AG09309 (cell line): ENCODE measurements around the gene TCTN2.

Experiments
- DNase-seq: peaks from one replicate; pipeline ENCODE4 v3.0.0-alpha.2; 2010; ENCODE audit warnings: low read depth
- H3K4me3 ChIP-seq: 2 replicates; pipeline ENCODE4 v1.5.1; 2011; ENCODE audit warnings: mild to moderate bottlenecking, low read depth, low read length, moderate library complexity; ENCODE audit not compliant: control insufficient read depth
- TF ChIP-seq, protein P1 (sequence below): IDR thresholded peaks from 2 replicates; pipeline ENCODE4 v1.5.1; 2011; ENCODE audit warnings: mild to moderate bottlenecking, low read depth, low read length, inconsistent platforms; ENCODE audit not compliant: insufficient read depth, control insufficient read depth; ENCODE audit errors: missing control alignments

TCTN2 gene

DNA sequence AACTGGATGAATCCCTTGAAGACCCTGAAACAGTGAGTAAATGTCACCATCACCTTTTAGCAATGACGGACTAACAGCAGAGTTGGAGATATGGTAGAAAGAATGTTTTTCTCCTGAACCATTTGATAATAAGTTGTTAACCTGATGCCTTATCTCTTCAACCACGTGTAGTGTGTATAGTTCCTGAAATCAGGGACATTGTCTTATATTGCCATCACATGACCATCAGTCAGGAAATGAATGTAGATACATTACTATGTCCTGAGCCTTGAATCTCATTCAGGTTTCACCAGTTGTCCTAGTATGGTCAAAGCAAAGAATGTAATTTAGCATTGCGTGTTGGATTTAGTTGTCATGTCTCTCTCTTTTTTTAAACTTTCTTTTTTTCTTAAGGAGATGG lies 57.0 kb downstream of the TCTN2 start:
- TF ChIP-seq, protein P1, sequence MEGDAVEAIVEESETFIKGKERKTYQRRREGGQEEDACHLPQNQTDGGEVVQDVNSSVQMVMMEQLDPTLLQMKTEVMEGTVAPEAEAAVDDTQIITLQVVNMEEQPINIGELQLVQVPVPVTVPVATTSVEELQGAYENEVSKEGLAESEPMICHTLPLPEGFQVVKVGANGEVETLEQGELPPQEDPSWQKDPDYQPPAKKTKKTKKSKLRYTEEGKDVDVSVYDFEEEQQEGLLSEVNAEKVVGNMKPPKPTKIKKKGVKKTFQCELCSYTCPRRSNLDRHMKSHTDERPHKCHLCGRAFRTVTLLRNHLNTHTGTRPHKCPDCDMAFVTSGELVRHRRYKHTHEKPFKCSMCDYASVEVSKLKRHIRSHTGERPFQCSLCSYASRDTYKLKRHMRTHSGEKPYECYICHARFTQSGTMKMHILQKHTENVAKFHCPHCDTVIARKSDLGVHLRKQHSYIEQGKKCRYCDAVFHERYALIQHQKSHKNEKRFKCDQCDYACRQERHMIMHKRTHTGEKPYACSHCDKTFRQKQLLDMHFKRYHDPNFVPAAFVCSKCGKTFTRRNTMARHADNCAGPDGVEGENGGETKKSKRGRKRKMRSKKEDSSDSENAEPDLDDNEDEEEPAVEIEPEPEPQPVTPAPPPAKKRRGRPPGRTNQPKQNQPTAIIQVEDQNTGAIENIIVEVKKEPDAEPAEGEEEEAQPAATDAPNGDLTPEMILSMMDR, result no peak

DNA sequence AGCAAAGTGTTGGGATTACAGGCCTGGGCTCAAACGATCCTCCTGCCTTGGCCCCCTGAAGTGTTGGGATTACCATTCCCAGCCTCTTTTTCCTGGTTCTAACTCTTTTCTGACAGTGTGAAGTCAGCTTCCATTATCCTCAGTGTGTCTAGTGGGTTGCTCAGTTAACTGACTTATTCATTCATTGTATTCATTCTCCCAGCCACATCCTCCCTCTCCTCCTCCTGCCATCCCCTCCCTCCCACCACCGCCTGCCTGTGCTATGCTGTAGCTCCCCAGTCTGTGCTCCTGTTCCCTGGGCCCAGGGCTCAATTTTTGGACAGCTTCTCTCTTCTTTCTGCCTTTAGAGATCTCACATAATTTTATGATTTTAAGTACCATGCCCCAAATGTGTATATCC lies 60.7 kb downstream of the TCTN2 start:
- TF ChIP-seq, protein P1, result no peak
- H3K4me3 ChIP-seq, result no peak overlapping the region
- DNase-seq, result no peak

More for the DNA sequence above, 57.0 kb downstream of the TCTN2 start:
- DNase-seq, result no peak
- no peak overlapping the region for H3K4me3 ChIP-seq

DNA sequence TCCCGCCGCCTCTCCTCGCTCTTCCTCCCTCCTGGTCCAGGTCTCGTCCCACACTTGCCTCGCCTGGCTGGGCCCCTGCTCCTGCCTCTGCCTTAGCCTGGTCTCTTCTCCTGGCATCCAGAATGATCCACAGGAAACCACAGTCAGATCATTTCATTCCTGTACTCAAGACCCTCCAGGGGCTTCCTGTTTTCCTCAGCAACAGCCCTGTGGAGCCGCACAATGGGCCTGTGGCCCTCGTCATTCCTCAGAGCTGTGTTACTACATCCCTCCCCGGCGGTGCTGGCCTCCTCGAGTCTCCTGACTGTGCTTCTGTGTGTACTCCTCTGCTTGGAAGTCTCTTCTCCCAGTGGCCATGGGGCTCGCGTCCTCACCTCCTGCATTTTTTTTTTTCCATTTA lies 61.3 kb downstream of the TCTN2 start:
- no peak overlapping the region for H3K4me3 ChIP-seq
- no peak for DNase-seq
- TF ChIP-seq, protein P1, result no peak

DNA sequence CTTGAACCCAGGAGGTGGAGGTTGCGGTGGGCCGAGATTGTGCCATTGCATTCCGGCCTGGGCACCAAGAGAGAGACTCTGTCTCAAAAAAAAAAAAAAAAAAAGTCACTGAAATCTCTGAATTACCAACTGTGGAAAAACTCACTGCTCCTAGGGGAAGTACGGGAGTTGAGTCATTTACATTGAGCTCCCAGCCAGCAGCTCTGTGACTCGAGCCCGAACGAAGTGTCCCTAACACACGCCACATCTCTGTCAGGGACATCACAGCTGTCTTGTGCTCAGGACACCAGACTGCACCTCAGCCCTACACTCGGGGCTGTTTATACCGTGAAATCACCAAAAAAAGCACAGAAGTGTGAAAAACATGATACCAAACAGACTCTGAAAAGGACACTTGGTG lies 62.3 kb downstream of the TCTN2 start:
- TF ChIP-seq, protein P1, result no peak
- no peak overlapping the region for H3K4me3 ChIP-seq
- no peak for DNase-seq

DNA sequence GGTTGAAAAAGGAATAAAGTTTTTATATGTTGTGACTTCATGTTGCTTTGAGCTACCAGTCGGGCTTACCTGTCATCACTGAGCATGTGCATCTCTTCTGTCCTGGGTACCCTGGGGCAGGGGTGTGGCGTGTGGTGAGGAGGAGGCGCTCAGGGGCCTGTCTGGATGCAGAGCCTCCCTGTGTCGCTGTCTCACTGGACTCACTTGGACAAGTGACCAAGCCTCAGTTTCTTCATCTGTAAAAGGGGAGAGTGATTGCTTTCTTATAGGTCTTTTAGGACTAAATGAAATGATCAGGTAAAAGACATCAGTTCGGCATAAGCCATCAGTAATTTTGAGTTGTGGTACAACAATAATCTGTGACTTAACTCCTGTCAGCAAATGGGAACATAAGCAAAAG lies 63.4 kb downstream of the TCTN2 start:
- no peak for DNase-seq
- no peak overlapping the region for H3K4me3 ChIP-seq
- TF ChIP-seq, protein P1, result no peak

DNA sequence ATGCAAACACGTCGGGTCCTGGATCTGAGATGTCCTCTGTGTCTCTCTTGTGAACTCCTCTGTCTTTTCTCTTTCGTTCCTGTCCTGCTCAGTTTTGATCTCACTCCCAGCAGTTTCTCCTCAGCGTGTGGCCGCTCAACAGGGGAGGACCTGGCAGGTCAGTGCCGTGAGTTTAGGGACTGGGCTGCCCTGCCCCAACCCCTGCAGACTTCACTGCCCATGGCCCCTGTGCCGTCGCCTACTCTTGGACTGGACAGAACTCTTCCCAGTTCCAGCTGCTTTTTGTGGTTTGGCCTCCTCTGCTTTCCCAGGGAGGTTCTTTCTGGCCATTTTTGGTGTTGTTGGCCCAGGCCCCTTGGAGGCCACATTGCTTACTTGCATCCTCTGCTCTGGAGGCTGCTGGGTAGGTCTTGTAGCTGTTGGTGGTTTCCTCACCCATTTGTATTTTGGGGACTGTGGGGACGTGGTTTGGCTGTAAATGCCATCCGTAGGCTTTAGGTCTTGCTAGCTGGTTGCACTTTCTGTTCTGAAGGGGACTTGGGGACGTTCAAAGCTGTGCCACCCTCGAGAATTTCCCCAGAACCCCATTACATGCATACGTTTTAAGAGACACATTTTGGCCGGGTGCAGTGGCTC lies 71.1 kb downstream of the TCTN2 start:
- TF ChIP-seq, protein P1, result no peak
- no peak overlapping the region for H3K4me3 ChIP-seq
- no peak for DNase-seq
